Amygdala (tissue), 56 donors: ENCODE measurements around the gene LRRC1.

Experiments used
- DNase-seq, 56 donors: peaks; one replicate each; lab custom pipeline; 2025; lab: John Stamatoyannopoulos, UW

LRRC1 gene

GRCh38 chr6:53918854-53919510, 124.2 kb downstream of the LRRC1 start:
- no peak for DNase-seq

- DNase-seq = no peak
Measured at GRCh38 chr6:53919881-53920360, 125.1 kb downstream of the LRRC1 start.

- DNase-seq = no peak
Measured at GRCh38 chr6:53920881-53921280, 126.1 kb downstream of the LRRC1 start.

- DNase-seq = no peak
Measured at GRCh38 chr6:53921639-53922038, 126.8 kb downstream of the LRRC1 start.

GRCh38 chr6:53922539-53922981, 127.8 kb downstream of the LRRC1 start:
- DNase-seq = no peak

- DNase-seq = no peak
Measured at GRCh38 chr6:53924277-53924676, 129.5 kb downstream of the LRRC1 start.

- DNase-seq = no peak
Measured at GRCh38 chr6:53924821-53925422, 130.1 kb downstream of the LRRC1 start.

GRCh38 chr6:53925891-53926290, 131.1 kb downstream of the LRRC1 start:
- DNase-seq = no peak

GRCh38 chr6:53926505-53926904, 131.7 kb downstream of the LRRC1 start:
- DNase-seq = no peak

GRCh38 chr6:53928641-53929040, 133.8 kb downstream of the LRRC1 start:
- DNase-seq = no peak

GRCh38 chr6:53929041-53929820, 134.4 kb downstream of the LRRC1 start:
- no peak for DNase-seq

- DNase-seq = no peak
Measured at GRCh38 chr6:53929821-53930120, 135.0 kb downstream of the LRRC1 start.

GRCh38 chr6:53930330-53930729, 135.5 kb downstream of the LRRC1 start:
- DNase-seq = no peak

GRCh38 chr6:53931086-53931485, 136.3 kb downstream of the LRRC1 start:
- no peak for DNase-seq

- no peak for DNase-seq
Measured at GRCh38 chr6:53932516-53932915, 137.7 kb downstream of the LRRC1 start.

- DNase-seq = no peak
Measured at GRCh38 chr6:53934023-53934422, 139.2 kb downstream of the LRRC1 start.

GRCh38 chr6:53937461-53937860, 142.7 kb downstream of the LRRC1 start:
- no peak for DNase-seq

- DNase-seq = no peak
Measured at GRCh38 chr6:53938810-53939209, 144.0 kb downstream of the LRRC1 start.

GRCh38 chr6:53939830-53940229, 145.0 kb downstream of the LRRC1 start:
- no peak for DNase-seq

- peak in 44 of 56 donors; percentile 7 to 75 (median 38) for DNase-seq
Measured at GRCh38 chr6:53943395-53943794, 148.6 kb downstream of the LRRC1 start.

- no peak for DNase-seq
Measured at GRCh38 chr6:53944091-53944490, 149.3 kb downstream of the LRRC1 start.

GRCh38 chr6:53944543-53944942, 149.7 kb downstream of the LRRC1 start:
- DNase-seq = no peak
